Endothelial cell of umbilical vein (primary cell): Measurements from ENCODE around the gene OPTN. TPM values are rescaled to one million over a fixed set of nuclear protein-coding genes. Genes with fewer than 3 reads are reported as not detected.

Source experiments
- BruUV-seq: library from RNA; stranded (reverse); fragments of 400-500 nt; replicated peaks from 2 replicates; lab custom pipeline; 2021; lab: Mats Ljungman, UMichigan
- CTCF ChIA-PET: fragments of 300-600, 350-600 bp; sonication (Branson Sonifier 250); formaldehyde crosslinking; loops from one replicate; lab custom pipeline; 2021; ENCODE audit warnings: antibody characterized with exemption, inconsistent platforms; lab: Charles Lee
- POLR2A ChIA-PET: fragments of 300-600, 350-600 bp; sonication (Branson Sonifier 250); formaldehyde crosslinking; loops from one replicate; lab custom pipeline; 2021; ENCODE audit warnings: antibody characterized with exemption, inconsistent platforms; lab: Charles Lee
- DNase-seq: peaks from one replicate; pipeline ENCODE4 v3.0.0-alpha.2; 2011; ENCODE audit warnings: low read depth, low spot score
- FAIRE-seq: peaks from 2 replicates; lab custom pipeline; 2011; peaks lifted over from hg19 to GRCh38; lab: Jason Lieb, UNC
- H2AFZ ChIP-seq: 2 replicates; pipeline ENCODE4 v1.6.0; 2012; ENCODE audit warnings: low read depth, low read length, control low read depth, inconsistent platforms
- H3K27ac ChIP-seq: 2 replicates; pipeline ENCODE4 v1.5.1; 2011; ENCODE audit warnings: low read depth, mild to moderate bottlenecking, control low read depth, low read length, moderate library complexity; ENCODE audit not compliant: insufficient read depth
- H3K27me3 ChIP-seq, 2 experiments: 2 replicates each; pipeline versions ENCODE4 v1.6.0 to v1.6.1; 2011; ENCODE audit warnings: low read length in 2 of 2, mixed read lengths in 1 of 2; ENCODE audit not compliant: control insufficient read depth in 2 of 2, insufficient read depth in 2 of 2
- H3K36me3 ChIP-seq, 2 experiments: 2 replicates in 1 of 2; 3 replicates in 1 of 2; pipeline ENCODE4 v1.5.1; 2011; ENCODE audit warnings: low read length in 2 of 2, mild to moderate bottlenecking in 1 of 2, moderate library complexity in 1 of 2; ENCODE audit not compliant: control insufficient read depth in 2 of 2, insufficient read depth in 2 of 2; ENCODE audit errors: extremely low read depth in 1 of 2
- H3K4me1 ChIP-seq: 3 replicates; pipeline ENCODE4 v1.5.1; 2011; ENCODE audit warnings: mild to moderate bottlenecking, low read length; ENCODE audit not compliant: control insufficient read depth, insufficient read depth; ENCODE audit errors: extremely low read depth
- H3K4me2 ChIP-seq: 2 replicates; pipeline ENCODE4 v1.6.1; 2011; ENCODE audit warnings: low read length, control low read depth, mixed read lengths; ENCODE audit not compliant: insufficient read depth
- H3K4me3 ChIP-seq, 3 experiments: fragments of 200-600 bp in 1 of 3; sonication (generic), shearing (Covaris generic) in 1 of 3; replicated peaks in 1 of 3; 2 replicates each; pipeline ENCODE4 v1.5.1; 2011 to 2016; ENCODE audit warnings: control low read depth in 3 of 3, low read length in 3 of 3, mild to moderate bottlenecking in 2 of 3, inconsistent platforms in 1 of 3, low read depth in 1 of 3, moderate library complexity in 1 of 3; ENCODE audit not compliant: insufficient read depth in 1 of 3
- H3K79me2 ChIP-seq: 2 replicates; pipeline ENCODE4 v1.6.0; 2012; ENCODE audit warnings: low read length, inconsistent platforms; ENCODE audit not compliant: control insufficient read depth, insufficient read depth
- H3K9ac ChIP-seq: replicated peaks from 2 replicates; pipeline ENCODE3; 2011; ENCODE audit warnings: low read length, control low read depth; ENCODE audit not compliant: insufficient read depth; ENCODE audit errors: extremely low read depth
- H3K9me1 ChIP-seq: replicated peaks from 3 replicates; pipeline ENCODE4 v1.6.0; 2011; ENCODE audit warnings: mild to moderate bottlenecking, low read length; ENCODE audit not compliant: control insufficient read depth, insufficient read depth; ENCODE audit errors: extremely low read depth
- H3K9me3 ChIP-seq: replicated peaks from 2 replicates; pipeline ENCODE4 v1.5.1; 2012; ENCODE audit warnings: low read length, inconsistent platforms; ENCODE audit not compliant: control insufficient read depth, insufficient read depth
- H4K20me1 ChIP-seq: replicated peaks from 2 replicates; pipeline ENCODE3; 2011; ENCODE audit warnings: mild to moderate bottlenecking, low read length; ENCODE audit not compliant: control insufficient read depth, insufficient read depth; ENCODE audit errors: extremely low read depth
- JUN ChIP-seq: IDR thresholded peaks from 2 replicates; pipeline ENCODE4 v1.6.1; 2011; ENCODE audit warnings: borderline replicate concordance, low read depth; ENCODE audit not compliant: insufficient read length, insufficient read depth
- MYC ChIP-seq: IDR thresholded peaks from one replicate; pipeline ENCODE4 v1.6.1; 2011; ENCODE audit warnings: mild to moderate bottlenecking, low read depth, low read length
- dilution Hi-C: fragments of 300-500 bp; cut with MboI; formaldehyde crosslinking; loops from one replicate; pipeline ENCODE4 v1.15.0; 2019; ENCODE audit warnings: low sequenced_read_pairs; ENCODE audit not compliant: extremely low pct_ligation_motif_present
- intact Hi-C: fragments of 100-400 bp; cut with micrococcal nuclease; formaldehyde crosslinking; loops from one replicate; pipeline ENCODE4 v1.10.0; 2022
- polyA plus RNA-seq, 4 experiments: library from polyadenylated mRNA; depleted of rRNA in 3 of 4; stranded (reverse) in 3 of 4; unstranded in 1 of 4; fragments of >200 nt; gene quantifications; 2 replicates each; pipeline versions ENCODE4 v1.2.1 to v1.2.3, GENCODE V29; 2011 to 2012; ENCODE audit warnings: missing spikeins in 1 of 4
- total RNA-seq: library from RNA; stranded (reverse); gene quantifications from 2 replicates; pipeline ENCODE4 v1.2.3, GENCODE V29; 2021
- TF ChIP-seq, protein P1 (sequence below), 2 donors: IDR thresholded peaks; 1 replicate in 1 of 2; 2 replicates in 1 of 2; pipeline ENCODE4 v1.5.1; 2011; ENCODE audit warnings: low read length in 2 of 2, mild to moderate bottlenecking in 2 of 2, moderate library complexity in 2 of 2, control low read depth in 1 of 2, inconsistent platforms in 1 of 2, low read depth in 1 of 2; ENCODE audit not compliant: insufficient read depth in 1 of 2; ENCODE audit errors: extremely low read depth in 1 of 2

The OPTN gene
- total and polyA plus RNA-seq, 2 donors (not counting 3 experiments of a cell fraction or from before 2014, with no cell fraction given) = 22.7 to 94.2 TPM

DNA sequence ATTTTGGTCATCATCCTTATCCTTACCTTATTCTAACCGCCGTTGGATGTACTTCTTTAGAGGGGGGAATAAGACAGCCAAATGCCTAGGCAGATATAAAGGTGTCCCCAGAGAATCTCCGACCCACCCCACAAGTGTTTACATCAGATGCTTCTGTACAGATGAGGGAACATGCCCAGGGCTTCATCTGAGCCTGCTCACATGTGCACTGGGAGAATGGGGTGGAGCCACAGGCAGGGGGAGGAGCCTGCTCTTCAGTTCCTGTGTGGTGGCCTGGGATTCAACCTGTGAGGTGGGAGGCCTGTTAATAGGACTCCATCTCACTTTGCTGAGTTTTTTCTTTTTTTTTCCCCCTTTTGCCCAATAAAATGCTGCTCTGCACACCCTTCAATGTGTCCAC lies 27.6 kb upstream of the OPTN start:
- dilution Hi-C loops = no loop called here
- Histone ChIP-seq H3K9me1 (no peaks in the 10 kb centered on the region), H3K27me3 (peaks cover 5 to 10% of the 10 kb centered on the region in 2 experiments), H3K27ac (no peak overlapping the region), H3K36me3 (no peaks in the 10 kb centered on the region), H3K4me2 (no peak overlapping the region), H3K79me2 (no peaks in the 10 kb centered on the region), H2AFZ (no peak overlapping the region), H4K20me1 (no peaks in the 10 kb centered on the region), H3K4me1 (no peaks in the 10 kb centered on the region), H3K9ac (no peak overlapping the region), H3K4me3 (no peak overlapping the region), H3K9me3 (no peaks in the 10 kb centered on the region)
- no peak for FAIRE-seq
- BruUV-seq = no TSS peak
- intact Hi-C loops = loop anchor here (5.0 kb wide), 1 partner anchor 415 kb away; no protein-coding TSS in a partner anchor
- no peak for TF ChIP-seq JUN
- ChIA-PET CTCF (interaction anchor here (3.6 kb wide), 1 partner anchor 364 kb away, joined by 36 read pairs; no protein-coding TSS in a partner anchor), POLR2A (no interaction called here)
- DNase-seq = no peak

DNA sequence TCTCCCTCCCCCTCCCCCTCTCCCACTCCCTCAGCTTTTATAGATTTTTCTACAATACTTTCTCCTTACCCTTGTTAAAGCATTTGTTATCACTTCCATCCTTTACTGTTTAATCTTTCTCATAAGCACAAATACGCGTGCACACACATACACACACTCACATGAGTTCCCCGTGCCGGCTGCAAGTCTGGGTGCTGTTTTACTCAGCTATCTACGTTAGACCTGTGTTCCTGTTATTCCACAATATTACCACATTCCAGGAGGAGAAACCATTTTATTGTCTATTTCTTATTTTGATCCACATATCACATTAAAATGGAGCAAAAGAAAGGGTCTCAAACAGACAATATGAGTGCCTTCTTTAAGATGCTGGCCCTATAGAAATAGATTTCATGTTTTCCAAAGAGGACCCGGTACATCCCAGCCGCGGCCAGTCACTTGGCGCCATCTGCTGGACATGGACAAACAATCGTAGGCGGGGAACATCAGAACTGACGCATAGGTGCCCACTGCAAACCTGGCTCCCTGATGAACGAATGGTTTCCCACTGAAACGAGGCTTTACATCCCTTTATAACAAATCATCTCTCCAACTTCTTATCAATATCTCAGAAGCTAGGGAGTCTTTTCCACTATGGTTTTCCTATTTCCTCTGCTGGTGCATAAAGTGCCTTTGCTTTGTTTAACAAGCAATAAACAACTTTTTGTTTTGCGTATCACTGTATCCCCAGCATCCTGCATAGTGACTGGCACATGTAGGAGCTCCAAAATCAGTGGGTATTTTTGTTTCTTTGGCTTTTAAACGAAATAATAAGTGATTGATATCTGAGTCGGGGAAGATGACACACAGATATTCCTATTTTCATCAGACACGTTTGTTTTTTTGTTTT lies 25.2 kb upstream of the OPTN start:
- Histone ChIP-seq H3K79me2 (no peaks in the 10 kb centered on the region), H3K9me3 (no peaks in the 10 kb centered on the region), H3K36me3 (no peaks in the 10 kb centered on the region), H3K27me3 (peaks cover 5 to 7% of the 10 kb centered on the region in 2 experiments), H3K4me2 (no peak overlapping the region), H3K9me1 (no peaks in the 10 kb centered on the region), H3K9ac (no peak overlapping the region), H2AFZ (no peak overlapping the region), H3K27ac (no peak overlapping the region), H3K4me1 (no peaks in the 10 kb centered on the region), H3K4me3 (no peak overlapping the region), H4K20me1 (no peaks in the 10 kb centered on the region)
- no TSS peak for BruUV-seq
- POLR2A ChIA-PET = no interaction called here
- CTCF ChIA-PET = interaction anchor here (0.6 to 3.6 kb wide), 26 partner anchors 10 to 1088 kb away, joined by 3 to 40 read pairs (median 4); partner anchors contain the start of genes CAMK1D, CDC123 and NUDT5
- FAIRE-seq = peak; percentile 93
- no peak for TF ChIP-seq MYC
- TF ChIP-seq, protein P1, sequence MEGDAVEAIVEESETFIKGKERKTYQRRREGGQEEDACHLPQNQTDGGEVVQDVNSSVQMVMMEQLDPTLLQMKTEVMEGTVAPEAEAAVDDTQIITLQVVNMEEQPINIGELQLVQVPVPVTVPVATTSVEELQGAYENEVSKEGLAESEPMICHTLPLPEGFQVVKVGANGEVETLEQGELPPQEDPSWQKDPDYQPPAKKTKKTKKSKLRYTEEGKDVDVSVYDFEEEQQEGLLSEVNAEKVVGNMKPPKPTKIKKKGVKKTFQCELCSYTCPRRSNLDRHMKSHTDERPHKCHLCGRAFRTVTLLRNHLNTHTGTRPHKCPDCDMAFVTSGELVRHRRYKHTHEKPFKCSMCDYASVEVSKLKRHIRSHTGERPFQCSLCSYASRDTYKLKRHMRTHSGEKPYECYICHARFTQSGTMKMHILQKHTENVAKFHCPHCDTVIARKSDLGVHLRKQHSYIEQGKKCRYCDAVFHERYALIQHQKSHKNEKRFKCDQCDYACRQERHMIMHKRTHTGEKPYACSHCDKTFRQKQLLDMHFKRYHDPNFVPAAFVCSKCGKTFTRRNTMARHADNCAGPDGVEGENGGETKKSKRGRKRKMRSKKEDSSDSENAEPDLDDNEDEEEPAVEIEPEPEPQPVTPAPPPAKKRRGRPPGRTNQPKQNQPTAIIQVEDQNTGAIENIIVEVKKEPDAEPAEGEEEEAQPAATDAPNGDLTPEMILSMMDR (IDR thresholded peaks at IDR 0.05; ENCODE audit: extremely low read depth in 1 of 2, insufficient read depth in 1 of 2, low read depth in 1 of 2, low read length in 2 of 2) = peak; percentile 83
- intact Hi-C loops = loop anchor here (1.0 to 5.0 kb wide), 6 partner anchors 24 to 811 kb away; no protein-coding TSS in a partner anchor
- DNase-seq = peak; percentile 61
- dilution Hi-C loops = no loop called here
